Fibroblast of peridontal ligament (primary cell): ENCODE results near the gene AKAIN1.

Source experiments
- DNase-seq: peaks from one replicate; pipeline ENCODE4 v3.0.0-alpha.2; 2010; ENCODE audit errors: extremely low read depth

AKAIN1 gene

DNA sequence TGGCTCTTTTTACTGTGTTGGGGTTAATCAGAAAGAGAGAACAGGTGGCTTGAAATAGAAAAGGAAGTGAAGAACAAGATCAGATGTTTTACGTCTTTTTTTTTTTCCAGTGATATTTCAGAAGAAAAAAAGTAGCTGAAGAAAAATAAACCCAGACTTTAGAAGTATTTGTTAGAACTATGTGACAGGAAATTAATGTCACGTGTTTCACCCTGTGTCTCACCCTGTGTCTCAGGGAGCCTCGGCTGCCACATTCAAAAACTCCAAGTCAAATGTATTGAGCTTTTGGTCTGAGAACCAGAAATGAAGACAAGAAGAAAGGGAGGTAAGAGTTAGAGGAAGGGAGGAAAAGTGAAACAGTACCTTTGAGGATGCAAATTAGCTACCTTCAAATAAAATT is 38.0 kb downstream of the AKAIN1 start:
- DNase-seq, result no peak

DNA sequence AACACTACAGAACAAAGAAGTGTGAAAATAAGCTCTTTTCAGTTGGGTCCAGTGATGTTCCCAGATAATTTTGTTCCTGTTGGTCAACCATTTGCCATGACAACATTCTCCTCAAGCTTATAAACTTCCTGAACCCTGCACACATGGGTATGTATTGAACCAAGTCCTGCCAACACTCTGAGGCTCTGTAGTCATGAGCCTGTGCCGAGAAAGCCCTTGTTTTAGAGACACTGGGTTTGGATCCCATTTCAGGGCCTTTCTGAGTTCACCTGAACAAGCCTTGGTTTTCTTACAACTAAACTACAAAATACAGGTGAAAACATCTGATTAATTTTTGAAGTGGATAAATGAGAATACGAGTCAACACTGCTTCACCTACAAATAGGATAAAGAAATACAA is 38.5 kb downstream of the AKAIN1 start:
- DNase-seq, result no peak

DNA sequence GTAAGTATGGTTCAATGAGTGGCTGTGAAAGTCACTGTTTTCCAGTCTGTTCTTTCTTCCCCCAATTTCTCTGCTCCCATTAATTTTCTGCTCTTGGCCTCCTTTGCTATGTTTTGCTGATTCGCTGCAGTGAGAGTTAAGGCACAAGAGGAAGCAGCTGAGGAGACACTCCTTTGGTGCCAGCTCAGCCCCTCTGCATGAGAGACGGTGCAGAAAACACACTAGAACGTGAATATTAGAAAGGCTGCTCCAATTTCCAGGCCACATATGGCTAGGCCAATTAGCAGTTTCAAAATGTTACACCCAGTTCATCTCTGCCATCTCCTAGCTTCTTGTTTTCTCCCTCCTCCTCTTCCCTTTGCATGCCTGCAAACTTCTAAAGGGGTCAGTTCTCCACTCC is 38.9 kb downstream of the AKAIN1 start:
- no peak for DNase-seq

DNA sequence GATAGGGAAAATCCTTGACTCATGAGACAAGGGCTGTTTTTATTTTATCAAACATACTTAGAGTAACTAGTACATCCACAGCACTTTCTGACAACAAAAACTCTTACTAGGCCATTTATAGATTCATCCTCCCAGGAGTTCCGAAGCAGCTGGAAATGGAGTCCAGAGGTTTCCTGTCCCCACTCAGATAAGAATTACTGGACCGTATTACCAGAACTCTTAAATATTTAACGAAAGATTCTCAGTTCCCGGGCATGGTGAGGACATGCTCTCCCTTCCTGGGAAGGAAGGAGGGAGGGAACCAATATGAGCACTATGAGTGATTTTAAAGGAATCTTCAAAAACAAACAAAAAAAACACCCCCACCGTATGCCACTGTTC is 41.2 kb downstream of the AKAIN1 start:
- no peak for DNase-seq

GRCh38 chr18:5155218-5155906 is 41.7 kb downstream of the AKAIN1 start:
- DNase-seq, result no peak

GRCh38 chr18:5152343-5153020 is 44.6 kb downstream of the AKAIN1 start:
- no peak for DNase-seq

DNA sequence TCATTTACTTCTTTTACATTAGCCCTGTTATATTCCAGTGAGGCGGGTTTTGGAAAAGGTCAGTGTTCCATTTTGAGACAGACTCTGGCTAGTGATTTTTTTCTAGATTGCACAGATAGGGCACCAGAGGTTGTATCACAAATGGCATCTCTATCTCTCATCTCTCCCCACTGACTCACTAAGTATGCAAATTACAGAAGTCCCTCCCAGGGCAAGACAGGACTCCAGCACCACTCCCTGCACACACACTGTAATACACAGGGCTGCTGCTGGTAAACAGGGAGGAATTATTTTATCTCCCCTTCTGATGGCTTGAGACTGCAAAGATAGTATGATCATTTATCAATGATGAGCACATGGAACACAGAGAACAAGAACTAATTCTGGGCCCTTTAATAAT is 46.2 kb downstream of the AKAIN1 start:
- DNase-seq, result no peak

DNA sequence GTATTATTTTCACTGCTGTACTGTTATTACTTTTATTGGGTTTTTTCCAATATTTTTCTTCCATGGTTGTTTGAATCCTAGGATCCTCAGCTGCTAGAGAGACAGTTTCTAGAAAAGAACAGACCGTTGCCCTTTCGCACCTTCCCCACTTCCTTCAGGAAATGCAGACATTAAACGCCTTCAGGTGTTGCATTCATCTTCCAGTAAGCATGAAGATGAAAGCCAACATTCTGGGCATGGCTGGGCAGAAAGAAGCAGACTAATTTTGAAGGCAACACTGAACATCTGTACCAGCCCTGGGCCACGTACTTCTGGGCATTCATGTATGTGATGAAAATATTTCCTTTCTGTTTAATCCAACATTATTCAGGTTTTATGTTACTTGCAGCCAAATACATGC is 51.0 kb downstream of the AKAIN1 start:
- DNase-seq, result no peak

- no peak for DNase-seq
These were observed 51.8 kb downstream of the AKAIN1 start for GRCh38 chr18:5145168-5145825.

DNA sequence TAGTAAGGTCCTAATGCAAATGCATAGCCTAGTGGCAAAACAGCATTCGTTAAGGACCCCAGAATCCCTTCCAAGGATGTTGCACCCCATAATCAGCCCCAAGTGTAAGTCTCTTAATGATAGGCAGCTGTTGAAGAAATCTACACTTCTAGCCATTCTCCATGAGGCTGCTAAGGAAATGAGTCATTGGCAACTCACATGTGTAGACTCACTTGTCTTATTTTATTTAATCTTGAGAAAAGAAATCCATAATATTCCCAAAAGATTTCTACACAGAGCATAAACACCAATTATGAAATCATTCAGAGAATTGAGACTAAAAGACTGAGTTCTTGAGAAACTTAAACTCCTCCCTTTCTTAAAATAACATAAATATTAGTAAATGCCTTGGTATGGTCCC is 52.4 kb downstream of the AKAIN1 start:
- DNase-seq, result no peak

- DNase-seq, result no peak
These were observed 54.2 kb downstream of the AKAIN1 start for GRCh38 chr18:5142859-5143258.

GRCh38 chr18:5142131-5142530 is 54.9 kb downstream of the AKAIN1 start:
- no peak for DNase-seq

DNA sequence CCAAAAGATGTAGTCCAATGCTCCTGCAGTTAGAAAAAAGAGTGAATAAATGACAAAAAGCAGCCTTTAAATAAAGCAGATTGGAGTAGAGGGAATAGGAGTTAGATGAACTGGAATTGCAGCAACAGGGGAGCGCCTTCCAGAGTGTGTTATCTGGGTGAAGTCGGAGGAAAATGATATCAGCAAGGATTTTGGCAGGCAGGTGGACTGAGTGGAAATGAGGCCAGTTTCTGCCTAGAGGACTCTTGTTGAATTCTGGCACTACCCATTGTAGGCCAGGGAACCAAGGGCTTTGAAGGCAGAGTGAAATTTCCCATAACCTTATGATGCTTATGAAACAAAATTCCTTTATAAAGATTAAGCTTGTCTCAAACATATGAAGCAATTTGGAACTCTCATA is 59.8 kb downstream of the AKAIN1 start:
- DNase-seq, result no peak

DNA sequence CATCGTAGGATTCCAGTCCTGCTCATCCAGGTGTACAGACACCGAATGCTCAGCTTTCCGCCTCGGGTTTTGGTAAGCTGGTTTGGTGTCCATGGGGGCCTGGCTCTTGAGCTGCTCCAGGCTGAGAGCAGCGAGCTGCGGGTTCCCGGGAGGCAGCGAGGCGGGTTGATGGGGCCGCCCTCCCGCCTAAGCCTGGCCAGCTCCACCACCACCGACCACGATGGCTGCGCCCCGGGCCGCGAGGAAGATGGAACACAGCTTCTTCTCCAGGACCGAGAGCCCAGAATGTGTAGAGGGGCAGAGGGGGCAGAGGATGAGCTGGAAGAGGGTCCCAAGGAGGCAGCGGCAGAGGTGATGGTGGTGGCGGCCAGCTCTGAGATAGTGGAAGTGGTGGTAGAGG is 64.1 kb downstream of the AKAIN1 start:
- no peak for DNase-seq

GRCh38 chr18:5122272-5122671 is 74.8 kb downstream of the AKAIN1 start:
- DNase-seq, result no peak

DNA sequence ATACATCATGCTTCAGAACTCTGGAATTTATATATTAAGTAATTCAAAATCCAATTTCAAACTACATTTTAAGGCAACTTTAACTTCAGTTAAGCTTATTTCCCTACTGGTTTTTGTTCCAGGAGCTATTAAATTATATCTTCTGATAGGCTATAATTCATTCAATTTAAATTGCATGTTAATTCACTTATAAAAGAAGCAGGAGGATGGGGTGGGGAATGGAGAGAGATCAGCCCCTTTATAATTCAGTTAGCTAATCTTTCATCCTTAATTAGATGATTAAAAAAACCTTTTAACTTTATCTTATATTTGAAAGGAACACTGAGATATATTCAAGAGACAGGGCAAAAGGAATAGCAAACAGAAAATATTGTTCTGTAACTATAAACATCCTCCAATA is 86.8 kb downstream of the AKAIN1 start:
- DNase-seq, result no peak

DNA sequence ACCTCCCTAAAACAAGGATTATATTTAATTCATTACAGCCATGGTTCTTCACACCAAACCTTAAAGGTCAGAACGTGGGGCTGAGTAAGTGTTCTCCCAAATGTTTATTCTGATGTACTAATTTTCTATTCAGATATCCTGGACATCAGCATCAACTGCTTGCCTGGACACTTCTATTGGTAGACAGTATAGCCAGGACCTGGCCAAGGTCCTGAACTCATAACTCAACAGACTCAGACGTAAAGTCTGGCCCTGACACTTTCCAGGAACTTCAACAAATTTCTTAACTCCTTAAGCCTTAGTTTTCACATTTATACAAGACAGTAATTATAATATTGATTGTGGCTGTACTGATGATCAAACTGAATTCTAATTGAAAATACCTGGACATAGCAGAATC is 89.1 kb downstream of the AKAIN1 start:
- DNase-seq, result no peak

- DNase-seq, result no peak
These were observed 90.3 kb downstream of the AKAIN1 start for GRCh38 chr18:5106730-5107129.

DNA sequence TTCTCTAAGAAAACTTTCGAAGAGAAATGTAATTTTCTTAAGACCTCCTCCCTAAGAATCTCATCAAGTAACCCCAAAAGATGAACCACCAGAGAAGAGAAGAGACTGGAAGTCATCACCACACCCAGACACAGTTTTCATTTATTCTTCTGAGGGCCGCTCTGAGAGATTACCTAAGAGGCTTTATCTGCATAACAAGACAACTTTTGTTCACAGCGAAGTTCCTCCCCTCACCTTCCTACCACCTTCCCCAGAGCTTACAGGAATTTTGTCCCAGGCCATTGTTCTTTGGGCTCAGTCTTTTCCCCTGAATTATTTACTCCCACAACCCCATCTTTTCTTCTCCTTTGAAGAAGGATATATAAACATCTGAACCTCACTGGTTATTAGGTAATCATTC is 92.8 kb downstream of the AKAIN1 start:
- no peak for DNase-seq

DNA sequence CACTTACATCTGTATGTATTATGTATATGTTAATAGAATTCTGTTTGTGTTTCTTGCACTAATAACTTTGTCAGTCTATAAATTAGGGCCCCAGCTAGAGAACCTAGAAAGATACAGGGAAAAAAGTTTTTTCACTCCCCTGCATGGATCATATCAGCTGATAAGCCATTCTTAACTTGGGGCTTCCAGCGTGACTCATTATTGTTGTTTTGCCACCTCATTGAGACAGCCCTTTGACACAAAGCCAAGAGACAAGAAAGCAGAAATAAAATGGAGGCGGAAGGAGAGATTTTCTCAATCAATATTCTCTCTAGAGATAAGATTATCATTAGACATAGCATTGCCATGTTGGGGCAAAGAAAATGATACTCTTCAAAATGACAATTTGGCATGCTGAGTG is 93.4 kb downstream of the AKAIN1 start:
- DNase-seq, result no peak

DNA sequence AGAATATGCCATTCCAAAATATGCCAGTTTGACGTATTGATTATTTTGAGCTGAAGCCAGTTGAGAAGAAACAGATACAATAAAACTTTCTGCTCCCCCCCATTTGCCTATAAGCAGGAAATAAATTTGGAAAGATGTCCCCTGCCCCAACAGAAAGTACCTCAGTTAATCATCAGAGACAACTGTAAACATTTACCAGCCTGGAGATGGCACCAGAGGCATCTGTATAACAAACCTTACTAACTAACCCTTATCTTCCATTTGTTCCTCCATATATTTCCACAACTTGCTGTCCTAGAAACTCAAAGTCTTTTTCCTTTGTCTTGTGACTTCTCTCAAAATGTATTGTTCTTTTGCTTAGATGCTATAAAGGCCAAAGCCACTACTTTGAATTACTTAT is 93.8 kb downstream of the AKAIN1 start:
- DNase-seq, result no peak

DNA sequence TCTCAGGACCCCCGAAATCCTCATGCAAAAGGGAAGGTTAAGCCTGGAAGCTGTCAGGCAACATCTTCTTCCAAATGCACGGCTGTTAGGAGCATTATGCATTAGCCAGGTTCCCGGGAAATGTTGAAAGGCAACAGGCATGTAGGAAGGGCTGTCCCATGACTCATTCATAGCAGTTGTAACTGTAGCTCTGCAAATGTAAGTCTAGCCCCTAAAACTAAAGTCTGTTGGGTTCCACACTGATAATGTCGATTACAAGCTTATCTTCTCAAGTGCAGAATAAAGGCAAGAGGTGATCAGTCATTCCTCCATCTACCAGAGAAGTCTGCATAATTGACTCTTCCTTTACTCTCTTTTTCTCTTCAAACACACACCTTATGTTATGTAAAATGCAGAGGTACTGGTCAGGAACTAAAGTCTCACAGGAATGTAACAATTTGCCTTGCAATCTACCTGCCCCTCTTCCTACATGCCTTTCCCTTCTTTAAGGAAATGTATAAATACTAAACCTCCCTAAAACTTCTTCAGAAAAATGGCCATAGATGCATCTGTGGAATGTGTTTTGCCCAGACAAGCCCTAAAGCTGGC is 99.8 kb downstream of the AKAIN1 start:
- DNase-seq, result no peak

DNA sequence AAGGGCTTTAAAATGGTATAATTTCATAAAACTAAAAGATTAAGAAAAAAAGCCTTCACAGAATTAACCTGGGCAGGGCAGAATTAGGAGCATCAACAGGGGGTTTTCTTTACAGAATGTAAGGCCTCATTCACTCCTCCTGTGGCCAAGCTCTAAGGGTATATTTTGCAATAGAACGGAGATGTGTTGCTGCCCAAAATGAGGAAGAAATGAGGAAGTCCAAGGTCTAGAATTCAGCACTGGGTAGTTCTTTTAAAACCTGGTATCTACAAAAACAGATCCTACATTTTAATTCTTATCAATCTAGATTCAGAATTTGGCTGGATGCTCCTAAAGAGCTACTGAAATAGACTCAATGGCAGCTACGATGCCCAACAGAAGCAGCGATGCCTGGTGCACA is 101.8 kb downstream of the AKAIN1 start:
- no peak for DNase-seq
